ENCODE data around the gene MINDY4. TPM values are rescaled to one million over a fixed set of nuclear protein-coding genes. Genes with fewer than 3 reads are reported as not detected.

MINDY4 gene
- polyA plus RNA-seq, 3 donors = 0.15 to 0.17 TPM; not detected in 1

DNA sequence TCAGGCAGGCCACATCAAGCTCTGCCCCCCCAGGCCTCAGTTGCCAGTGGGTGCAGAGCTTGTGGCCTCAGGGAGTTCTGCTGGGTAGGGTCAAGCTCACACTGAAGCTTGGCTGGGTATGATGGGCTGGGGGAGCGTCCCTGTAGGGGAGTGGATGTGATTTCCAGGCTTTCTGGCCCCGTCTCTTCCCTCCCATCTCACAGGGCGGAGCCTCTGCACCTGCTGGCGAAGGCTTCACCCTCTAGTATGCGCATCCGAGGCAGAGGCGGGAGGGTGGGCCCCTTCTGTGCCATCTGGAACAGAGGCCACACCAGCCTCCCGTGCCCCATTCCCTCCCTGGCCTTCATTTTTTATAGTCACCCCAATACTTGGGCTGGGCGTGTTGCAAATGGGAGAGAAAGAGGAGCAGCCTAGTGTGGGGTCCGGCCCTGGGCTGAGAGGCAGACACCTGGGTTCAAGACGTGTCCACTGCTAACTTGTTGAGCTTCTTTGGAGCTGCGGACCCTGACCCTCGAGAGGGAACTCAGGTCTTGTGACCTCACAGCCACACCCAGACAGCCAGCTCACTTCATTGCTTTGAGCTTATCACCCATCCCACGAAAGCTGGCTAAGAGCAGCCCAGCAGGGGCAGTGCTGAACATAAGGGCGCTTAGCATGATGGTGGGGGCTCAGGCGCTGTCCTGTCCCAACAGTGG is 142.8 kb downstream of the MINDY4 start:
- no peaks in the 10 kb centered on the region for H3K4me1 ChIP-seq (ENCODE audit: control insufficient read depth in 1 of 2, insufficient read depth in 2 of 2, low read length in 2 of 2)
- TF ChIP-seq, protein P1, sequence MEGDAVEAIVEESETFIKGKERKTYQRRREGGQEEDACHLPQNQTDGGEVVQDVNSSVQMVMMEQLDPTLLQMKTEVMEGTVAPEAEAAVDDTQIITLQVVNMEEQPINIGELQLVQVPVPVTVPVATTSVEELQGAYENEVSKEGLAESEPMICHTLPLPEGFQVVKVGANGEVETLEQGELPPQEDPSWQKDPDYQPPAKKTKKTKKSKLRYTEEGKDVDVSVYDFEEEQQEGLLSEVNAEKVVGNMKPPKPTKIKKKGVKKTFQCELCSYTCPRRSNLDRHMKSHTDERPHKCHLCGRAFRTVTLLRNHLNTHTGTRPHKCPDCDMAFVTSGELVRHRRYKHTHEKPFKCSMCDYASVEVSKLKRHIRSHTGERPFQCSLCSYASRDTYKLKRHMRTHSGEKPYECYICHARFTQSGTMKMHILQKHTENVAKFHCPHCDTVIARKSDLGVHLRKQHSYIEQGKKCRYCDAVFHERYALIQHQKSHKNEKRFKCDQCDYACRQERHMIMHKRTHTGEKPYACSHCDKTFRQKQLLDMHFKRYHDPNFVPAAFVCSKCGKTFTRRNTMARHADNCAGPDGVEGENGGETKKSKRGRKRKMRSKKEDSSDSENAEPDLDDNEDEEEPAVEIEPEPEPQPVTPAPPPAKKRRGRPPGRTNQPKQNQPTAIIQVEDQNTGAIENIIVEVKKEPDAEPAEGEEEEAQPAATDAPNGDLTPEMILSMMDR (IDR thresholded peaks at IDR 0.05) = no peak
- H3K36me3 Mint-ChIP-seq = no peaks in the 10 kb centered on the region
- H3K4me3 Mint-ChIP-seq = no peak overlapping the region
- H3K27me3 Mint-ChIP-seq (ENCODE audit: low read depth in 3 of 3) = peaks cover 0 to 4% (median 1%) of the 10 kb centered on the region in 3 donors
- no peak overlapping the region for H3K4me2 ChIP-seq (replicated peaks; ENCODE audit: extremely low read depth, low read length, poor library complexity, severe bottlenecking)
- H2AFZ ChIP-seq (ENCODE audit: insufficient read depth, low read depth, low read length, poor library complexity, severe bottlenecking) = no peak overlapping the region
- H3K9me3 ChIP-seq (replicated peaks in 1 of 2; ENCODE audit: control insufficient read depth in 1 of 2, insufficient read depth in 1 of 2, low read length in 2 of 2) = no peaks in the 10 kb centered on the region
- H3K9me3 Mint-ChIP-seq = no peaks in the 10 kb centered on the region
- H3K27ac Mint-ChIP-seq = no peak overlapping the region
- no peaks in the 10 kb centered on the region for H3K27me3 ChIP-seq (ENCODE audit: control insufficient read depth in 2 of 2, insufficient read depth in 2 of 2, low read length in 2 of 2)
- no peaks in the 10 kb centered on the region for H4K20me1 ChIP-seq (ENCODE audit: insufficient read depth, low read length)
- no peak overlapping the region for H3K27ac ChIP-seq (ENCODE audit: low read depth in 1 of 2, low read length in 2 of 2)
- peaks cover 2% of the 10 kb centered on the region for H3K4me1 Mint-ChIP-seq
- no peaks in the 10 kb centered on the region for H3K36me3 ChIP-seq (replicated peaks in 1 of 2; ENCODE audit: control insufficient read depth in 1 of 2, insufficient read depth in 2 of 2, low read length in 2 of 2)
- intact Hi-C loops (cut with micrococcal nuclease) = no loop called here
- WGBS (ENCODE audit: insufficient coverage) = 96% methylated on average over 7 of the region's 16 CpGs
- no peaks in the 10 kb centered on the region for H3K79me2 ChIP-seq (ENCODE audit: insufficient read depth, low read length)
- H3K4me3 ChIP-seq (replicated peaks in 1 of 3; ENCODE audit: low read depth in 2 of 3, low read length in 3 of 3) = no peak overlapping the region
- DNase-seq = no peak
- no peak overlapping the region for H3K9ac ChIP-seq (ENCODE audit: insufficient read depth, low read length, poor library complexity, severe bottlenecking)

DNA sequence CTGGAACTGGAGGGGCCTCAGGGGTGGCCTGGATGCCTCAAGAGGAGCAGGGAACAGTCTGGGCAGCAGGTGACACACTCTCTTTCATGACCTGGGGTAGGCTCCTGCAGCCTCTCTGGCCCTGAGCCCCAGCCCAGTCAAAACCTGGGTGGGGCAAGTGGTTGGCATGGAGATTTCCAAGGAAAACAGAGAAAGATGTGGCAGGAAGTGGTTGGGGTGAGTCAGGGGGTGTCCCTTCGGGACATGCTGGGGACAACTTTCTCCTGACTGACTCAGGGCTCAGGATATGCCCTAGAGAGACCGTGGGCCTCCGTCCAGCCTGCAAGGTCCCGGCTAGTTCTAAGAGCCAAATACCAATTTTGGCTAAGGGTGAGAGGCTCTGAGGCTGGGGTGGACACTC is 143.4 kb downstream of the MINDY4 start:
- Histone ChIP-seq H2AFZ (ENCODE audit: insufficient read depth, low read depth, low read length, poor library complexity, severe bottlenecking) (no peak overlapping the region), H3K9ac (ENCODE audit: insufficient read depth, low read length, poor library complexity, severe bottlenecking) (no peak overlapping the region), H3K36me3 (replicated peaks in 1 of 2; ENCODE audit: control insufficient read depth in 1 of 2, insufficient read depth in 2 of 2, low read length in 2 of 2) (no peaks in the 10 kb centered on the region), H3K9me3 (replicated peaks in 1 of 2; ENCODE audit: control insufficient read depth in 1 of 2, insufficient read depth in 1 of 2, low read length in 2 of 2) (no peaks in the 10 kb centered on the region), H3K27ac (ENCODE audit: low read depth in 1 of 2, low read length in 2 of 2) (no peak overlapping the region), H4K20me1 (ENCODE audit: insufficient read depth, low read length) (no peaks in the 10 kb centered on the region), H3K27me3 (ENCODE audit: control insufficient read depth in 2 of 2, insufficient read depth in 2 of 2, low read length in 2 of 2) (no peaks in the 10 kb centered on the region), H3K4me3 (replicated peaks in 1 of 3; ENCODE audit: low read depth in 2 of 3, low read length in 3 of 3) (no peak overlapping the region), H3K4me2 (replicated peaks; ENCODE audit: extremely low read depth, low read length, poor library complexity, severe bottlenecking) (no peak overlapping the region), H3K4me1 (ENCODE audit: control insufficient read depth in 1 of 2, insufficient read depth in 2 of 2, low read length in 2 of 2) (no peaks in the 10 kb centered on the region), H3K79me2 (ENCODE audit: insufficient read depth, low read length) (no peaks in the 10 kb centered on the region)
- intact Hi-C loops (cut with micrococcal nuclease) = no loop called here
- Mint-ChIP-seq H3K27ac (no peak overlapping the region), H3K4me1 (peaks cover 2% of the 10 kb centered on the region), H3K9me3 (no peaks in the 10 kb centered on the region), H3K4me3 (no peak overlapping the region), H3K27me3 (ENCODE audit: low read depth in 3 of 3) (peaks cover 0 to 4% (median 1%) of the 10 kb centered on the region in 3 donors), H3K36me3 (no peaks in the 10 kb centered on the region)
- no peak for DNase-seq
- TF ChIP-seq, protein P1 (IDR thresholded peaks at IDR 0.05) = no peak
- WGBS (ENCODE audit: insufficient coverage) = 14% methylated on average over 1 of the region's 4 CpGs
